ENCODE data around the gene LCMT1. TPM values are rescaled to one million over a fixed set of nuclear protein-coding genes. Genes with fewer than 3 reads are reported as not detected.

Gene LCMT1
- total and polyA plus RNA-seq, 2 of the 13 experiments (the other 11 are each of a cell fraction or from before 2014, with no cell fraction given) = 41.2 to 48.7 TPM

GRCh38 chr16:25093208-25094061, 18.1 kb upstream of the LCMT1 start (continued):
- TF ChIP-seq ZNF251 (CRISPR knock-in tag; IDR thresholded peaks at IDR 0.05) (no peak), ARNTL (CRISPR knock-in tag; IDR thresholded peaks at IDR 0.05) (no peak), ZNF234 (CRISPR knock-in tag; conservative IDR thresholded peaks at IDR 0.05) (no peak)

GRCh38 chr16:25094596-25094995, 16.9 kb upstream of the LCMT1 start:
- H3K4me1 ChIP-seq (ENCODE audit: insufficient read depth, low read length) = no peaks in the 10 kb centered on the region
- H3K9ac ChIP-seq (ENCODE audit: insufficient read depth, low read depth, low read length) = no peak overlapping the region
- WGBS (ENCODE audit: low lambda C conversion rate) = 6% methylated on average over 8 of the region's 8 CpGs
- peaks cover 2 to 36% of the 10 kb centered on the region in 2 experiments; a peak in 4 of 5 replicates for H3K27me3 ChIP-seq (ENCODE audit: control insufficient read depth in 1 of 2, insufficient read depth in 2 of 2, low read length in 2 of 2)
- no peaks in the 10 kb centered on the region for H3K9me3 ChIP-seq (ENCODE audit: low read length)
- intact Hi-C loops (cut with micrococcal nuclease; ENCODE audit: unreplicated experiment) = no loop called here
- POLR2A ChIA-PET = no interaction called here
- H3K4me3 ChIP-seq (replicated peaks in 1 of 3; ENCODE audit: insufficient read depth in 1 of 3, low read depth in 2 of 3, low read length in 3 of 3) = no peak overlapping the region
- no peak overlapping the region for H2AFZ ChIP-seq (ENCODE audit: low read length)
- FAIRE-seq (no peak), DNase-seq (ENCODE audit: low spot score) (no peak), ATAC-seq (no peak)
- no peaks in the 10 kb centered on the region for H3K79me2 ChIP-seq (ENCODE audit: insufficient read depth, low read length)
- CTCF ChIA-PET (ENCODE audit: low intra/inter-chr PET ratio, low total read pairs) = no interaction called here
- BruUV-seq (replicated peaks) = no TSS peak
- in situ Hi-C loops (cut with HindIII; ENCODE audit: extremely low pct_ligation_motif_present, low pct_unique_long_range_greater_than_20kb) = no loop called here
- no peak for TF ChIP-seq ZNF256 (CRISPR knock-in tag; conservative IDR thresholded peaks at IDR 0.05)
- TF ChIP-seq TAF1 (CRISPR knock-in tag; IDR thresholded peaks at IDR 0.05) = no peak
- no peak for TF ChIP-seq SP140L (CRISPR knock-in tag; IDR thresholded peaks at IDR 0.05; ENCODE audit: borderline replicate concordance)
- H3K27ac ChIP-seq (ENCODE audit: extremely low read length, insufficient read depth, low read length) = no peak overlapping the region
- H3K4me2 ChIP-seq (ENCODE audit: low read depth, low read length) = no peak overlapping the region
- H4K20me1 ChIP-seq (ENCODE audit: insufficient read depth, low read length) = no peaks in the 10 kb centered on the region
- H3K36me3 ChIP-seq (replicated peaks in 1 of 2; ENCODE audit: control insufficient read depth in 1 of 2, insufficient read depth in 2 of 2, low read length in 2 of 2) = no peaks in the 10 kb centered on the region

GRCh38 chr16:25095636-25096035, 15.9 kb upstream of the LCMT1 start:
- POLR2A ChIA-PET = no interaction called here
- ATAC-seq = no peak
- no peak for FAIRE-seq
- BruUV-seq (replicated peaks) = no TSS peak
- H3K27ac ChIP-seq (ENCODE audit: extremely low read length, insufficient read depth, low read length) = no peak overlapping the region
- no peak overlapping the region for H3K9ac ChIP-seq (ENCODE audit: insufficient read depth, low read depth, low read length)
- no peaks in the 10 kb centered on the region for H3K79me2 ChIP-seq (ENCODE audit: insufficient read depth, low read length)
- CTCF ChIA-PET (ENCODE audit: low intra/inter-chr PET ratio, low total read pairs) = no interaction called here
- 1% methylated on average over 4 of the region's 4 CpGs for WGBS (ENCODE audit: low lambda C conversion rate)
- in situ Hi-C loops (cut with HindIII; ENCODE audit: extremely low pct_ligation_motif_present, low pct_unique_long_range_greater_than_20kb) (no loop called here), intact Hi-C loops (cut with micrococcal nuclease; ENCODE audit: unreplicated experiment) (no loop called here)
- H3K36me3 ChIP-seq (replicated peaks in 1 of 2; ENCODE audit: control insufficient read depth in 1 of 2, insufficient read depth in 2 of 2, low read length in 2 of 2) = no peaks in the 10 kb centered on the region
- H3K4me1 ChIP-seq (ENCODE audit: insufficient read depth, low read length) = no peaks in the 10 kb centered on the region
- peaks cover 2 to 36% of the 10 kb centered on the region in 2 experiments; a peak in 4 of 5 replicates for H3K27me3 ChIP-seq (ENCODE audit: control insufficient read depth in 1 of 2, insufficient read depth in 2 of 2, low read length in 2 of 2)
- H4K20me1 ChIP-seq (ENCODE audit: insufficient read depth, low read length) = no peaks in the 10 kb centered on the region
- no peak overlapping the region for H2AFZ ChIP-seq (ENCODE audit: low read length)
- H3K4me2 ChIP-seq (ENCODE audit: low read depth, low read length) = no peak overlapping the region
- no peak for DNase-seq (ENCODE audit: low spot score)
- H3K4me3 ChIP-seq (replicated peaks in 1 of 3; ENCODE audit: insufficient read depth in 1 of 3, low read depth in 2 of 3, low read length in 3 of 3) = no peak overlapping the region
- no peaks in the 10 kb centered on the region for H3K9me3 ChIP-seq (ENCODE audit: low read length)
- TF ChIP-seq TFDP1 (CRISPR knock-in tag; IDR thresholded peaks at IDR 0.05; ENCODE audit: borderline replicate concordance) = no peak
- no peak for TF ChIP-seq FOXJ3 (CRISPR knock-in tag; IDR thresholded peaks at IDR 0.05; ENCODE audit: borderline replicate concordance)
- TF ChIP-seq SALL1 (CRISPR knock-in tag; IDR thresholded peaks at IDR 0.05) = no peak
- TF ChIP-seq SIN3A (IDR thresholded peaks at IDR 0.05; ENCODE audit: borderline replicate concordance, low read depth, low read length) = no peak
